GM18502 (cell line): ENCODE data around the gene IL1R2.

Experiments used
- ATAC-seq: cut with Tn5 transposase; IDR thresholded peaks from one replicate; pipeline ENCODE4 v1.9.1; 2021; ENCODE audit warnings: mild to moderate bottlenecking; ENCODE audit not compliant: unreplicated experiment, poor library complexity

The IL1R2 gene, protein sequence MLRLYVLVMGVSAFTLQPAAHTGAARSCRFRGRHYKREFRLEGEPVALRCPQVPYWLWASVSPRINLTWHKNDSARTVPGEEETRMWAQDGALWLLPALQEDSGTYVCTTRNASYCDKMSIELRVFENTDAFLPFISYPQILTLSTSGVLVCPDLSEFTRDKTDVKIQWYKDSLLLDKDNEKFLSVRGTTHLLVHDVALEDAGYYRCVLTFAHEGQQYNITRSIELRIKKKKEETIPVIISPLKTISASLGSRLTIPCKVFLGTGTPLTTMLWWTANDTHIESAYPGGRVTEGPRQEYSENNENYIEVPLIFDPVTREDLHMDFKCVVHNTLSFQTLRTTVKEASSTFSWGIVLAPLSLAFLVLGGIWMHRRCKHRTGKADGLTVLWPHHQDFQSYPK

DNA sequence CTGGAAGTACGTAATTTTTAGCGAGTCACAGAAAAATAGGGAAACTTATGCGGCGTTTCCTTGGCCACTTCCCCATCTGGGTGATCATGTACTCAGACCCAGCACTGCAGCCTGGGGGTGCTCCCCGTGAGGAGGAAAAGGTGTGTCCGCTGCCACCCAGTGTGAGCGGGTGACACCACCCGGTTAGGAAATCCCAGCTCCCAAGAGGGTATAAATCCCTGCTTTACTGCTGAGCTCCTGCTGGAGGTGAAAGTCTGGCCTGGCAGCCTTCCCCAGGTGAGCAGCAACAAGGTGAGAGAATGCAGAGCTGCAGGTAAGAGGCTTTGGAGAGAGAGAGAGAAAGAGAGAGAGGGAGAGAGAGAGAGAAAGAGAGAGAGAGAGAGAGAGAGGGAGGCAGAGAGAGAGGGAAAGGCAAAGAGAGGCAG, at the start of gene IL1R2:
Gene IL1R2 (plus strand): TSS at position 240 of the 425 bp plus-strand sequence. CDS start 16,616 bp downstream, outside the sequence.
- ATAC-seq = no peak

DNA sequence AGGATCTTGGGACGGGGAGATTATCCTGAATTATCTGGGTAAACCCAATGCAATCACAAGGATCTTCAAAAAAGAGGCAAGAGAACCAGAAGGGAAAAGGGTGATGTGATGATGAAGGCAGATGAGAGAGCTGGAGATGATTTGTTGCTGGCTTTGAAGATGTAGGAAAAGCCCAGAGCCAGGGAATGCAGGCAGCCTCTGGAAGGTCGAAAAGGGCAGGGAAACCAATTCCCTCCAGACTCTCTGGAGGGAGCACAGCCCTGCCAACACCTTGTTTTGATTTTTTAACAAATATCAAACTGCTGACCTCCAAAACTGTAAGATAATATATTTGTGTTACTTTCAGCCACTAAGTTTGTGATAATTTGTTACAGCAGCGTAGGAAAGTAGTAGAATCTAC, 48.9 kb upstream of the IL1R2 start:
- no peak for ATAC-seq

DNA sequence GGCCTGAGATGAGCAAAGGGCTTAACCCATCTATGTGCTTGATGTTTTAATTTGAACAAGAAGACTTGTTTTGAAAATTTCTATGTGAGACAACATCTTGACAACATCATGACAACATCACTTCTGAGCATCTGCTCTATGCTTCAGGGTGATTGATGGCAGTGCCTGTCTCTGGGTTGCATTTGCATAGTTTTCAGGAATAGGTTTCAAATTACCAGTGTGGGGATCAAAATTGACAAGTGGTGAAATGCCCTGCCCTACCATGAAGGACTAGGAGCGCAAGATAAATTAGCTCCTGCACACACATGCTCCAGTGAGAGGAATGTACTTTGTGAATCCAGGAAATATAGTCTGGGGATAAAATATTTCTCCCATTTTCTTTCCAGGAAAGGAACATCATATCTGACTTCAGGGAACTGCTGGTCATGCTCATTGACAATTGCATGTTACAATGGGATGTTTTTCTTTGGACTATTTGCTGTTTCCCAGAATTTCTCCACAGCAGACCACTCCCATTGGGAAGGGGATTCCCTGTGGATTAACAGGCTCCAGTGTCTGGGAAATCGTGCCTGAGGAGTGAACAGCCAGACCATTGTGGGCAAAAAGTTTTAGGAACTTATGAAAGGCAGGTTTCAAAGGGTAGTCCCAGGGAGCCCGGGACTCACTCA, 45.3 kb upstream of the IL1R2 start:
- no peak for ATAC-seq

DNA sequence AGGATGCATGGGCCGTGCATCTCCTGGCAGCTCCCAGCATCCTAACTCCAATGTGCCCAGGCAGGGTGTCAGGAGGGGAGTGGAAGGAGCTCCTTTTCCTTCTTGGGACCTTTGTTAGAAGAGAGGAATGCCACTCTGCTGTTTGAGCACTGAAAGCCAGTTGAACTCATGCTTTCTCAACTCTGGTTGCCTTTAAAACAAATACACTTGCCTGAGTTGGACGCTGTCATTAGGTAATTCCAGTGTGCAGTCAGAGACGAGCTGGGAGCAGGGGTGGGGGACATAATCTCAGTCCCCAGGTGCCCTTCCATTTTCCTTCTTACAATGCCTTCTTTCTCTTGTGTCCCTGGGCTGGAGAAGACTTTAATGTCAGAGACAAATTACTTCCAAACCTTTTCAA, 44.4 kb upstream of the IL1R2 start:
- no peak for ATAC-seq

DNA sequence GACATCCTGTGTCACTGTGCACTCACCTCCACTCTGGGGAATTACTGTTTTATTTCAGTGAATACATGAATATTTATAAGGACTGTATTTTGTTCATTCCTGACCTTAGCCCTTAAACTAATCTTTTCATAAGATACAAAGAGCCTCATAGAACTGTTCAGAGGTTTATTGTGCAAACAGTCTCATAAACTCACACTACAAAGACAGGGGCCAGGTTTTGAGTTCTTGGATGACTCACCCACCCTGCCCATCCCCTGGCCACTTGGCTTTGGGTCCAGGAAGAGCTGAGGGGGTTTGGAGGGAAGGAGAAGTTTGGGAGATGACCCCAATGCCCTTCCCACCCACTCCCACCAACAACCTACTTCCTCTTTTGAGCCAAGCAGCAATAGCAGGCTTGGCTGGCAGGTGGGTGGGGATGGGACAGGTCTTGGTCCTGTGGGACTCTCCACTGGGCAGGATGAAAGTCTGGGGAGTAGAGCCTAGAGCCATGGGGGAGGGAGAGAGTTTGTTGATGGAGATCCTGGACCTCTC, 43.1 kb upstream of the IL1R2 start:
- ATAC-seq = no peak

DNA sequence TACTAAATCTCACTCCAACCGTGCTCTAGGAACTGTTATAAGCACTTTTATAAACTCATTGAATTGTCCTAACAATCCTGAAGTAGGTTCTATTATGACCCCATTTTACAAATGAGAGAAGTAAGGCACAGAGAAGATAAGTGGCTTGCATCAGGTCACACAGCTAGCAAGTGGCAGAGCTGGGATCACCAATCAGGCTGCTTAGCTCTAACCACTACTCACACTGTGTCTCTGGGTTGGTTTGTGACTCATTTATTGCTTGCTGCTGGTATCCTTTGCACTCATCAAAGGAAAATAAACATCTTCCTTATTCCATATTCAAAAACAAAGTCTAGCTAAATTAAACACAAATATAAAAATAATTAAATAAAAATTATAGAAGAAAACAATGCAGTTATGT, 42.5 kb upstream of the IL1R2 start:
- ATAC-seq = no peak

DNA sequence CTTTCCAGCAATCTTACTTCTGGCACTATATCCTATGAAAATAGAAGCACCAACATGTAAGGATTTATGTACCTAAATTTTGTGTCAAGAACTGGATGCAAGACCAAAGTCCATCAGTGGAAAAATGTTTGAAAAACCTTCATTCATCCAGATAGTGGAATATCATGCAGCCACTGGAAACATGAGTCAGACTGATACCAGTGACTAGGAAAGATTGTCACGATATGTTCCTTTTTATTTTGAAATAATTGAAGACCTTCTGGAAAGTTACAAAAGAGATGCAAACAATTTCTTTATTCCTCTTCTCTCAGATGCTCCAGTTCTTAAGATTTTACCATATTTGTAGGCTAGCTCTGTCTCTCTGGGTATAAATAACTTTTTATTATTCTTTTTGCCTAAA, 40.5 kb upstream of the IL1R2 start:
- ATAC-seq = no peak

DNA sequence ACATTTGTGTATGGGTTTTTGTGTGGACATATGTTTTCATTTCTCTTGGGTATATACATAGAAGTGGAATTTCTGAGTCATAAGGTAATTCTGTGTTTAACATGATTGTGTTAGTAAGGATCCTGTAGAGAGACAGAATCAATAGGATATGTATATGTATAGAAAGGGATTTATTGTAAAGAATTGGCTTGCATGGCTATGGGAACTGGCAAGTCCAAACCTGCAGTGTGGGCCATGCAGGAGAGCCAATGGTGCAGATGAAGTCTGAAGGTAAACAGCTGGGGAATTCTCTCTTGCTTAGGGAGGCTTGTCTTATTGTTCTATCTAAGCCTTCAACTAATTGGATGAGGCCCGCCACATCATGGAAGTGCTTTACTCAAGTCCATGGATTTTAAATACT, 39.2 kb upstream of the IL1R2 start:
- no peak for ATAC-seq

DNA sequence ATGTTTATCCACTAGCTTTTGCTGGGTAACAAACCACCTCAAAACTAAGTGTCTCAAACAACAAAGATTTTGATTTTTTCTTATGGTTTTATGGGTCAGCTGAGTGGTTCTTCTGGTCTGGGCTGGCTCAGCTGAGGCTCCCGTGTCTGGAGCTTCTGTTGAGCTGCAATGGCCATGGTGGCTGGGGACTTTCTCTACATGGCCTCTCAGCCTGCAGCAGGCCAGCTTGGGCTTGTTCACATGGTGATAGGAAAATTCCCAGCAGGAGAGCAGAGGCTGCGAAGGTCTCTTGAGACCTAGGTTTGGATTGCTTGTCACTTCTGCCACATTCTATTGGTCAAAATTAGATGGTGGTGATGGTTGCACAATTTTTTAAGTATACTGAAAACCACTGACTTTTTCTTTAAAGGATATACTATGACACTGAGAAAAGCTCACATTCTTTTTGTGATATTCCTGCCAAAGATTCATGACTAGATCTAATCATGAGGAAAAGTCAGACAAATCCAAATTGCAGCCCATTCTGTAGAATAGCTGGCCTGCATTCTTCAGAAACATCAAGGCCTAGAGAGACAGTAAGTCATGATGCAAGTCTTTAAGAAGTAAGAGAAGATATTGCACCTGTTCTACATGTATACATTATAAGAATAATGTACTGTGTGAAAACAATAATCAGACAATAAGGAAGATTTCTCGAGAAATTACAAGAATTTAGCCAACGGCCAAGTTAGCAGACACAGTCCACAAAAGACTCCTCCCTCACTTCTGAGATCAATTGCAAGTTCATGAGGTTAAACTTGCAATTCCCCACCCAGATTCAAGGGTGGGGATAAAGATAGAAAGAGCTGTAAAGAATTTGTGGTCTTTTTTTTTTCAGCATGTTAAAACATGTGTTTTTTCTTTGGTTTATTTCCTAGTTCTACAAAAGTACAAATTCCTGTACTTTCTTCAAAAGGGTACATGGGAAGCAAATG, 35.0 kb upstream of the IL1R2 start:
- ATAC-seq = no peak

DNA sequence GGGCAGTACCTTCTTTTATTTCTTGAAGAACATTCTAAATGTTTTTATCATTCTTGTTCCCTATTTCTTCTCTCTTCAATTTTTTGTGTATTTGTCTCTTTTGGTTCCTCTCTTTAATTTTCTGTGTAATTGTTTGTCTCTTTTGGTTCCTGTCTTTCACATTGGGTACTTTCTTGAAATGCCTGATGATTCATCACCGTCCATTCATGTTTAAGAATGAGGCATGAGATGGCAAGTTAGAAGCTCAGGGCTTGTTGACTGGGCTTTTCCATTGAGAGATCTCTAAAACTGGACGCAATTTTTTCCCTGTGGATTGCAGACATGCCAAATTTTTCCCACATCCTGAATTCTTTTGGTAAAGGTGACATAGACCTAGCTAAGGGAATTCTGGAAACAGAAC, 33.7 kb upstream of the IL1R2 start:
- ATAC-seq = no peak

DNA sequence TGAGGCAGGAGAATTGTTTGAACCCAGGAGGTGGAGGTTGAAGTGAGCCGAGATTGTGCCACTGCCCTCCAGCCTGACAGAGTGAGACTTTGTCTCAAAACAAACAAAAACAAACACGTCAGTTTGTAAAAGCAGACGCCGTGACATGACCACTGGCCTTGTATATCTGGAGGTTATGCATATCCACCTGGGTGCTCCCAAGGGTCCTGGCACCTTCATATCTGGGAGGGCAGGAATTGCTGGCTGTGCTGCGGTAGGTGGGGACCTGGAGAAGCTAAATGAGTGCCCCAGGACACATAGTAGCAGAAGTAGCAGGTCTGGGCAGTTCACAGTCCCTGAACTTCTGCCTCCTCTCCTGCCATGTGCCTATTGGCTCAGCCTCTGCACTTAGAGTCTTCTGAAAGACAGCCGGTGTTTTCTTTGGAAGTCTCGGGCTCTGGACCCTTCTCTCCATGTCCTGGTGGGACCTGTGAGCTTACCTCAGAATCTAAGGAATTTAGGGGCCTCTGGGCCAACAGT, 30.9 kb upstream of the IL1R2 start:
- ATAC-seq = no peak

DNA sequence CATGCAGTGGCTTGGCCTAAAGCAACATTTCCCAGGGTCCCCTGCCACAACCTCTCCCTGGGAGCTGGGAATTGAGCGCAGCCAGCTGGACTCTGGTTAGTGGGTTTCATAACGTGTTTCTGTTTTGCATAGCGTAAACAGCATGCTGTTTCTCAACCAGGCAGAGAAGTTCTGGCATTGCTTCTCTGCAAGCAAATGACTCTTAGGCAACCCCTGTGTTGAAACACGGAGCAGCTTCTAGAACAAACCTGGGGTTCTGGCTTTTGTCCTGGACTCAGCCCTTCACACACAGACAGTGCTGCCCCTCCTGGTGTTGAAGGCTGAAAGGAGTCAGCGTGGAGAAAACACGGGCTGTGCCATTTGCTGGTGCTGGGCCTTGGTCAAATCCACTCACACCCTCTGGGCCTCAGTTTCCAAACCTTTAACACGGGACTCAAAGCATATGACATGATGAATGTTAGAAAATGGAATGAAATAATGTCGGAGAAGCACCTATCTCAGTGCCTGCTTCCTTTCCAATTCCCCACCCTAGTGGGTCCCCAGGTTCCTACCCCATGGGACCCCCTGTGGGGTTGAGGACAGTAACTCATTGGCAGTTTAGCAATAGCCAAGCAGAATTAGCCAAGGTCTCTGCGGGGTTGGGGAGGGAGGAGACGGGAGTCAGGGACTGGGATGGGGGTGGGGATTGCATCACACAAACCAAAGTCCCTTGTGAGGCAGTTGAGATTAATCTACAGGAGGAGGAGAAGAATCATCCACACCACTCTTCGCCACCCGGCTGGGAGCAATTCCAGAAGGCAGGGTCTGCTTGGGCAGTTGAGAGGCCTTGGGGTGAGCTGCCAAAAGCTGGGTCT, 30.2 kb upstream of the IL1R2 start:
- ATAC-seq = no peak

DNA sequence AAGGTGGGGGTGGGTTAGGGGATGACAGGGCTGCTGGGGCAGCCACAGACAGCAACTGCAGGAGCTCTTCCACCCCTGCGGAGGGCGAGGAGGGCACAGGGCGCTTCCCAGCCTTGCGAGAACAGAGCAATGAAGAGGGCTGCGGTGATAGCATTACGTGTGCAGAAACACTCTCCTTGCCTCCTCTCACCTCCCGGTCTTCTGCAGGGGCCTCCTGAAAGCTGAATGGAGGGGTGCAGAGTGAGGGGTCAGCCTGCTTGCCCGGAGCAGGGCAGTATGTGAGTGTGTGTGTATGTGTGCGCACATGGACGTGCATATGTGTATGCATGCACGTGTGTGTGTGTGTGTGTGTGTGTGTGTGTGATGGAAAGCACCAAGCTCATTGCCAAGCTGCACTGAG, 29.5 kb upstream of the IL1R2 start:
- ATAC-seq = no peak

DNA sequence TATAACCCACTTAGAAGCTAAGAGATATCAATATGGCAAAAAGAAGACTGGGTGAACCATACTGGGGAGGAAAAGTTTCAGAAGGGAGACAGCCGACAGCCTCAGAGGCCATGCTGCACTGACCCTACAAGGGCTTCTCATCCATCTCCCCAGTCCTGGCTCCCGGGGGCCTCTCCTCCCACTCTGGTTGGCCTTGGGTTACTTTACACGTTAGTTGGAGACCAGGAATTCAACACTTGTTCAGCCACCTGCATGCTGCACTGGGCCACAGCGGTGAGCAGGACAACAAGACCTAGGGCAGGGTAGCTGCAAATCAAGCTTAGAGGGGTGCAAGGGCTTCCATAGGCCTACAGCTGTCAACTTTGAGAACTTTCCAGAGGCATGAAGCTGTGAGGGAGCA, 28.6 kb upstream of the IL1R2 start:
- ATAC-seq = no peak

DNA sequence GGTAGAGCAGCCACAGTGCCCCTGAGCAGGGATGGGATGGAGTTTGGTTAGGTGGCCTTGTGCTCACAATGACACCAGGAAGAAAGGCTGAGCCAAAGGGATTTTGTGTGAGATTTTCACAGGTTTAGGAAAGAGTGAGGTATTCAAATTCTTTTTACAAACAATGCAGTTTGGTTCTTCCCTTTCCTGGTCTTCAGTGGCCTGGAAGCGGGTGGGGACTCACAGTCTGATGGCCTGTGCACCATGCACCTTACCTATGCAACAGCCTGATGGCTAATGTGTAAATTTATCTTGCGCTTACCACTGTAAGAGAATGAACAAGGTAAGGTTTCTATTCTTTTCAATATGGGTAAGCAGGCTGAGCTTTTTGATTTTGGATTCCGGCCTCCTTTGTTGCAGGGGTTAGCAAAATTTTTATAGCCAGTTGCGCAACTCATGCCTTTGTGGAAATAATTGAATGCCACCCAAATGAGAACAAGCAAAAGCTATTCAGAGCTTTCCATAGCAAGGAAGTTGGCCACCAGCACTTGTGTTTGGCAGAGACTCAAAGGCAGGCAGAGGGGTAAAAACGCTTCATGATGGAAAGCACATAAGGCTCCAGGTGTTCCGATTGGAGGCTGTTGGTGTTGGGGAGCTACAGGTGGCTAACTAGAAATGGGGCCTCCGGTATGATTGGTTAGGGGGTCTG, 23.8 kb upstream of the IL1R2 start:
- ATAC-seq = no peak

DNA sequence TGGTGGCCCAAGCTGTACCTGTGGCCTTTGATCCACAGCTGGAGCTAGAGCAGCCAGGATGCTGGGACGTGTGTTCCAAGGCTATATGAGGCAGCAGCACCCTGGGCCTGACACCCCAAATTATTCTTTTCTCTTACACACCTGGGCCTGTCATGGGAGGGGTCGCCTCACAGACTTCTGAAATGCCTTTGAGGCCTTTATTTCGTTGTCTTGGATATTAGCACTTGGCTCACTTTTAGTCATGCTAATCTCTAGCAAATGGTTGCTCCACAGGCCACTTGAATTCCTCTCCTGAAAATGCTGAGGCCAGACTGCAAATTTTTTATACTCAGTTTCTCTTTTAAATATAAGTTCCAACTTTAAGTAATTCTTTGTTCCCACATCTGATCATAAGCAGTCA, 22.0 kb upstream of the IL1R2 start:
- no peak for ATAC-seq

DNA sequence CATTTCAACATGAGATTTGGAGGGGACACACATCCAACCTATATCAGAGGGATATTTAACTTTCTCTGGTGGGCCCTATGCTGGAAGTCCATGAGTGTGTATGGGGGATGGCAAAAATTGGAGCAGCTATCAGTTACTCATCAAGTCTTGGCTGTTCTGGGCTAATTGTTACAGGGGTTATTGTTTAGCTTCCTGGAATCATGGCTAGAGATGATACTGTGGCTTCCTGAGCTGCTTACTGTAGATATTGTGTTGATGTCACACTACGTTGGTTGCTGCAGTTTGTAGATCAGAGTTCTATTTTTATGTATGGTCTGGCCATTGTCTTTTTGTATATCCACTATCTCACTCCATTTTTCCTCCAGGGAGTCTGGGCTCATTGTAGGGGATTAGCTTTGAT, 20.9 kb upstream of the IL1R2 start:
- no peak for ATAC-seq

DNA sequence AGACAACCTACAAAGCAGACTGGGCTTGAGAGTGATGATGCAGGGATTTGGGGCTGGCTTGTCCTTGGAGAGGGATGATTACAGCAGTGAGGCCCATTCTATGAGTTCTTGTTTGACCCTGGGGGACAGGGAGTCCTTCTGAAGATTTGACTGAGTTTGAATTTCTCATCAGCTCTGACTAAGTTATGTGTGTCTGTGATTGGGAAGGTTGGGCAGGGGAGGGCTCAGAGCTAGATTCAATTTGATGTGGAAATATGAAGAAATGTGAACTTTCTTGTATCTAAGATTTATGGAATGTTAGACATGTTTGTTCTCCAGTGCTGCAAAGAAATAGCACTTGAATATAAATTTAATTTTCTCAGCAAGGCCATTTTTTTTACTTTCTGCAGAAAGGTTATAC, 19.9 kb upstream of the IL1R2 start:
- ATAC-seq = no peak
